Limb (tissue), 2 donors: ENCODE results near the gene SPATA3.

Experiments
- DNase-seq, 2 donors: peaks; one replicate each; pipeline ENCODE4 v3.0.0-alpha.2; 2016; ENCODE audit errors: extremely low spot score in 2 of 2

The SPATA3 gene

DNA sequence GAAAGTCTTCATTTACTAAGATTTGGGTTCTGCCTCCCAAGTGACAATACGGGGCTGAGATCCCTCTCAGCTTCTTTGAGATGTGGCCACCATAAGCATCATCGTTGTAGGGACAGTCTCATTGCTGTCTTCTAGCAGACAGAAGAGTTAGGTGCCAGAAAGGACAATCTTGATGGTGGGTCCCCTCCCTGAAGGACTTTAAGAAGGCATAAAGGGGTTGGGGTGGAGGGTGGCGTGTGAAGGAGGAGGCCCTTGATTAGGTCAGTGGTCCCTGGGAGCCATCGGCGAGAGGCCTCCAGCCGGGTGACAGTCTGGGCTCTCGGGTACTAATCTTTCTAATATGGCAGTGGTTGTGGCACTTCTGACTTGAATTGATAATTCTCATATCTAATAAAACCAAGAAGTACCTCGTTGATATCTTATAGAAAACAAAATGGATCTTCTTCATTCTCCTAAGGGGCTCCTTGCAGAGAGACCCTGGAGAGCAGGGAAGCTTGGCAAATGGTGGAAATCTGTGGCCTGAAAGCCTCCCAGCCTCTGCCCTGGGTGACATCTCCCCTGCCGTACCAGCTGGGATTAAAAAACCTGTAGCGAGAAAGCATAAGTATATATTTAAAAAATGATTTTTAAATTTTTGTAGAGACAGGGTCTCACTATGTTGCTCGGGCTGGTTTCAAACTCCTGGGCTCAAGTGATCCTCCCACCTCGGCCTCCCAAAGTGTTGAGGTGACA lies 53.5 kb downstream of the SPATA3 start:
- no peak for DNase-seq

DNA sequence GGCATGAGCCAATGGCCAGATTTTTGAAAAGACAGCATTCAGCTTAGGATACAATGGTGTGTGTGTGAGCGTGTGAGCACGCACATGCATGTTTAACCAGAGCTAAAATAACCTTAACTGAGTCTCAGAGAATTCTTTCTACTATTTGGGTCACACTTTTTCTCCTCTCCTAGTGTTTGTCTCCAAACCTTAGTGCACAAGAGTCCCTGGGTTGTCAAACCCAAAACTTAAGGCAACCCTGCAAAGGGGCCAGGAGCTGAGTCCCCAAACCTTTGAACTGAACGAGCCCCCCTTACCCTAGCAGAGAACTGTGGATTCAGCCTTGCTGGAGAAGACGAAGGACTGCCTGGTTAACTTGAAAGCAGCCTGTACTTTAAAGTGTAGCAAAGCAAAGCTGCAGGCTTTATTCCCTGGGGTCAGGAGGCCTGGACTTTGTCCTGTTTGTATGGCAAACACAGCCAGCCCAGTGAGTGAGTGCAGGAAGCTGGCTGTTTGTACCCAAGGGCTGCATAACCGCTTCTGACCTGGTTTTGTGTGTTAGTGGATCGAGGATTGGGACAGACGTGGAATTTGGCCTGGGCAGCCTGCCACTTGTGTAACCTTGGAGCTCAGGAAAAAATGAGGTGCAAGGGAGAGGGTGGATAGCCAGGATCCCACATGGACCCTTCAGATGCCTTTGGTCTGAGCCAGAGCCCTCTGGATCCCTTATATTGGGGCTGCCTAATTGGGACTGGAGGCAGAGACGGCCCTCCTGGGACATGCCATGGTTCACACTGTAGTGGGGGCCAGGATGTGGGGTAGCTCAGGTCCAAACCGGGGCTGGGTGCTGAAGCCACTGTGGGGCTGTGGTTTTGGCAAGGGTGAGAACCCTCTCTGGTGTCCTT lies 54.3 kb downstream of the SPATA3 start:
- no peak for DNase-seq

- no peak for DNase-seq
Measured at GRCh38 chr2:231051116-231051515, 55.2 kb downstream of the SPATA3 start.

DNA sequence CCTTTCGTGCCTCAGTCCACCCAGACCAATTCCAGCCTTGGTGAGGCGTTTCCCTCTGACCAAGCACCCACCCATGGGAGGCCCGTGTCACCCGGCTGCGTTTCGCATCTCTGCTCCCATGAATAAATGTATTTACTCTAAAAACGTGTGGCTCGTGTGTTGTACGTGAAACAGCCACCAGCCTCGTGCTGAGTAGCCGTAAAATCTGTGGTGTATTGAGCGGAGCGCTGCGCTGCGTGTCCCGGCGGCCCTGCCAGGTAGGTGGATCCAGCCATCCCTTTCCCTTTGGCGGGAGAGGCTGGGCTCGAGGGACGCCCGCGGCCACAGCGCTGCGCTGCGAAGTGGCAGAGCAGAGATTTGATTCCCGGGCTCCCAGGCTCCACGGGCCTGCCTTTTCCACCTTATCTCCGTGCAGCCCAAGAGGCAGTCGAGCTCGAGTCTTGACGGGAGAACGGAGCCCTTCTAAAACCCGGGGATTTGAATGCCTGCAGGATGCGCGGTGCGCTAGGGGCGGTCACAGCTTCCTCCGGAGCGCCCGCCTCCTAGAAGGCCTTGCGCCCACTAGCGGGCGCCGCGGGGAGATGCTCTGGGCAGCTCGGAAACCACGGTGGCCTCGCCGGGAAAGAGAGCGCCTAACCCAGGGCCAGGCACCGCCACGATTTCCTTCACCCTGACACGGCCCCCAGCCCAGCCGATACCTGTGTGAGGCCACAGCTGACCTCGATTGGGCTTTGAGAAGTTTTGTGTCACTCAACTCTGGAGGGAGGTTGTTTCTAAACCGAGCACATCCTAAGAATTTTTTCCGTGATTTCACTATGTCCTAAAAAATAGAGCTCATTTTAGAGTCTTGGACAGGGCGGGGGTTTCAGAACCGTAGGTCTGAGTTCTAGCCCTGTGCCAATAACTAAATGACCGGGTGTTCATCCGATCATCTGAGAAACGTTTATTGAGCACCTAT lies 56.9 kb downstream of the SPATA3 start:
- peak; percentile 88 to 91 for DNase-seq

DNA sequence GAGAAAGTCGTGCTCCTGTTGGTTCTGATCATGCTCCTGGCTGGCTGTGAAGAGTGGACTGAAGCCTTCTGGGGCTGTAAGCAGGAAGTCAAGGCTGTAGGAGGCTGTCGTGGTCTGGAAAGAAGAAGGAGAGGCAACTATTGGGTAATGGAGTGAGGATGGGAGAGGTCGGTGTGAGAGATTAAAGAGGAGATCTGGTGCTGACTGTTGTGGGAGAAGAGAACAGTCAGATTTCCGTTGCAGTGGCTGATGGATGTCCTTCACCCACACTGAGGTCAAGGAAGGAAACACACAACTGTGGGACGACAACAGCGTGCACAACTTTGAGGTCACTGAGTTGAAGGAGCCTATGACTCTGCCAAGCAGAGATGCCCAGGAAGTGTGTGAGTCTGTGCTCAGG lies 57.9 kb downstream of the SPATA3 start:
- no peak for DNase-seq

- peak; percentile 94 to 97 for DNase-seq
Measured at GRCh38 chr2:231056453-231057416, 60.8 kb downstream of the SPATA3 start, which contains the start of gene PSMD1. Gene PSMD1 (plus strand): TSS chr2:231056867. CDS start chr2:231057026, 159 bp downstream.

- no peak for DNase-seq
Measured at GRCh38 chr2:231057590-231057989, 61.7 kb downstream of the SPATA3 start.
